GM12892 (cell line): ENCODE measurements around the gene ZC3H11A.

Experiments used
- DNase-seq: peaks from one replicate; pipeline ENCODE4 v3.0.0; 2011; ENCODE audit not compliant: insufficient read length
- FAIRE-seq: peaks from 2 replicates; lab custom pipeline; 2011; peaks lifted over from hg19 to GRCh38; lab: Jason Lieb, UNC
- POLR2A ChIP-seq: IDR thresholded peaks from 2 replicates; pipeline ENCODE4 v1.6.1; 2011; ENCODE audit warnings: low read depth, low read length, control low read depth
- POLR2AphosphoS5 ChIP-seq: IDR thresholded peaks from 2 replicates; pipeline ENCODE4 v1.6.1; 2011; ENCODE audit warnings: low read depth, low read length, control low read depth
- TAF1 ChIP-seq: IDR thresholded peaks from 2 replicates; pipeline ENCODE4 v1.6.1; 2011; ENCODE audit warnings: low read depth, mild to moderate bottlenecking, control low read depth, low read length, borderline replicate concordance

Gene ZC3H11A

DNA sequence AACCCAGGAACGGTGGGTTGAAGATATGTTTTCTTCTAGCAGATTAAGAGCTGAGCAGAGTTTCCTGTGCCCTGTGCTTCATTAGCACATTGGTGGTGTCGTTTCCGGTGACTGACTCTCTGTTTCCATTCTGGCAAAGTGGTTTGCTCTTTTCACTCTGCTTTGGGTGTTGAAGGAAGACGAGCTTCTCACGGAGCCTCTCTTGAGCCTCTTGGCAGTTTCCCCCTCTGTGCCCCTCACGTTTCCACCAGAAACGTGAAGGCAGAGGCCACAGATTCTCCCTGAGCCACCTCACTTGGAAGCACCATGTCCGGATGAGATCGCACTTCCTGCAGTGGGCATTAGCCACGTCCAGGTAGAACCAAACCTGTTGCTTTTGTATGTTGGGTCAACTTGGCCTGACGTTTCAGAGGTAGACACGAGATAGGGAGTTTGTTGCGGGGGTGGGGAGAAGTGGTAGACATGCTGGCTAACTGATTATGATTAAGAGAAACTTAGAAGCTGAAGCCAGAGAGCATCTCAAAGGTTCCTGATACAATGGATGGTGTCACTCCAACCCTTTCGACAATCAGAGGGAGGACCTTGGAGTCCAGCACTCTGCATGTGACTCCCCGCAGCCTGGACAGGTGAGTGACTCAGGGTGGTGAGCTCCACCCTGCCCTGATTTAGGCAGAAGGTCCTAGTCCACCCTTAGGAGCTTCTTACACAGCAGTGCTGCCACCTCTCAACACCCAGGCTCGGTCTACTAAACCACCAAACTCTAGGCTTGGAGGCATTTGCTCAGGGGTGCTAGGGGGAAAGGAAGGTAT lies 30.2 kb upstream of the ZC3H11A start, which contains the start of gene LAX1:
TSS of gene LAX1 (plus strand) at position 155 of the 809 bp plus-strand sequence. CDS start at position 538, 383 bp downstream.
- FAIRE-seq: peak; percentile 71

DNA sequence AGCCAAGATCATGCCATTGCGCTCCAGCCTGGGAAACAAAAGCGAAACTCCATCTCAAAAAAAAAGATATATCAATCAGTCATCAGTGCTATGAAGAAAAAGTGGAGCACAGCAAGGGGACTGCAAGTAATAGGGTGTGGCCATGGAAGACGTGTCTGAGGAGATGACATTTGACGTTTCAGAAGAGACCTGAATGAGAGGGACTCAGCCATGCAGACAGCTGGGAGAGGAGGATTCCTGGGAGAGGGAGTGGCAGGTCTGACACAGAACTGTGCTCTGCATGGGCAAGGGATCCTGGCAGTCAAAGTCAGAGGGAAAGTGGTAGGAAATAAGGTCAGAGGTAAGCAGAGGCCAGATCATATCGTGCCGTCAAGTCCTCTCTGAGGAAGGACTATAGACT lies 27.2 kb upstream of the ZC3H11A start:
- DNase-seq (no peak), FAIRE-seq (no peak)
- TF ChIP-seq TAF1: no peak
- TF ChIP-seq POLR2AphosphoS5: no peak
- TF ChIP-seq POLR2A: no peak

More for the DNA sequence above, 30.2 kb upstream of the ZC3H11A start, which contains the start of gene LAX1:
- TF ChIP-seq POLR2AphosphoS5: peak; percentile 94
- TF ChIP-seq TAF1: peak; percentile 93
- TF ChIP-seq POLR2A: peak; percentile 95
- peak; percentile 53 for DNase-seq

DNA sequence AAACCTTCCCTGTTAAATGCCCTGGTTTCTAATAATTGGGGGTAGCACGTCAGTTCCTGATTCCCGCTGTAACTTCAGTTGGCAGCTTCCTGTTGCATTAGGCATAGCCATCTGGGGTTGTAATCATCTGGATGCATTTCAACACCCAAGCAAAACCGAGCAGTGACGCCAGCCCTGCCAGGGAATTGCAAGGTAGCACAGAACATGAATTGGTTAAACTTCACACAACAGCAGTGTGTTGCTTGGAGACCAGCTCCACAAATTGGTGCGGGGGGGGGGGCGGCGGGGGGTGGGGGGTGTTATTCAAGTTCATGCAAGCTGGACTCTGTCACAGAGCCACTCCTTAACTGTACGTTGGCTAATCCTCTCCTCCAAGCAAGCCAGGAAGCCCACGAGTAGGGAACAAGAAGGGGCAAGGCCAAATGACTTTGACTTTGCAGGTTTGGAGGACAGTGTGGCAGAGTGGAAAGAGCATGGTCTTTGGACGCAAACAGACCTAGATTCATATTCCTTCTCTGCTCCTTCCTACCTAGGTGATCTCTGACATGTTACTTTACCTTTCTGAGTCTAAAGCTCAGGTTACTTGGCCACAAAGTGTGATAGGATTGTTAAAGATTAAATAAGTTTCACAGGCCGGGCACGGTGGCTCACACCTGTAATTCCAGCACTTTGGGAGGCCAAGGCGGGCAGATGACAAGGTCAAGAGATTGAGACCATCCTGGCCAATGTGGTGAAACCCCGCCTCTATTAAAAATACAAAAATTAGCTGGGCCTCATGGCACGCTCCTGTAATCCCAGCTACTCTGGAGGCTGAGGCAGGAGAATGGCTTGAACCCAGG lies 25.7 kb upstream of the ZC3H11A start:
- DNase-seq: no peak
- TF ChIP-seq POLR2AphosphoS5 (no peak), TAF1 (no peak), POLR2A (no peak)
- no peak for FAIRE-seq

DNA sequence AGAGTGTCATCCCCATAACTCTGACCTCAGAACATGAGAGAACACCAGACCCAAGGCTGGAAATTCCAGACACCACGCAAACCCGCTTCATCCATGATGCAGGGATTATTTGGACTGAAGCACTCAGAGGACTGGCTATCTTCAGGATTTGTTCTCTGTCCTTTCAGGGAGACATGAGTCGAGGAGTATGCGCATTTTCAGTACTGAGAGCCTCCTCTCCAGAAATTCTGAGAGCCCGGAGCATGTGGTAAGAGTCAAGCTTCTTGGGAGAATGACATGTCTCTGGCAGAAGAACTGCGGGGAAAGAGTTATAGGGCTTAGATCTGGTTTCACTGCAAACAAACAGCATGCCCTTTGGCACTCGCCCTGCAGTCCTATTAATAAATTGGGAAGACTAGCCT lies 23.5 kb upstream of the ZC3H11A start:
- no peak for FAIRE-seq
- TF ChIP-seq TAF1: no peak
- TF ChIP-seq POLR2AphosphoS5: no peak
- no peak for TF ChIP-seq POLR2A
- DNase-seq: no peak

DNA sequence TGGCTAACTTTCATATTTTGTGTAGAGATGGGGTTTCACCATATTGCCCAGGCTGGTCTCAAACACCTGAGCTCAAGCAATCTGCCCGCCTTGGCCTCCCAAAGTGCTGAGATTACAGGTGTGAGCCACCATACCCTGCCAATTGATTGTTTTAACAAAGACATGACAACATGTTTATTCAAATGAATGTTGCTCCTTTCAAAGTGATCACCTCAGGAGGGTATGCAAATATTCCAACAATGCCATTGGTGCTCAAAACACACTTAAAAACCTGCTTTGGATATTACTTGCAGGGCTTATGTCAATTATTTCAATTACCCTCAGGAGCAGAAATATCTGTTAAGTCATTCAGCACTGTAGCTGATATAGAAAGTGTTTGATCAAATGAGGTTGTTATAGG lies 22.6 kb upstream of the ZC3H11A start:
- DNase-seq (no peak), FAIRE-seq (no peak)
- TF ChIP-seq POLR2A (no peak), TAF1 (no peak), POLR2AphosphoS5 (no peak)

DNA sequence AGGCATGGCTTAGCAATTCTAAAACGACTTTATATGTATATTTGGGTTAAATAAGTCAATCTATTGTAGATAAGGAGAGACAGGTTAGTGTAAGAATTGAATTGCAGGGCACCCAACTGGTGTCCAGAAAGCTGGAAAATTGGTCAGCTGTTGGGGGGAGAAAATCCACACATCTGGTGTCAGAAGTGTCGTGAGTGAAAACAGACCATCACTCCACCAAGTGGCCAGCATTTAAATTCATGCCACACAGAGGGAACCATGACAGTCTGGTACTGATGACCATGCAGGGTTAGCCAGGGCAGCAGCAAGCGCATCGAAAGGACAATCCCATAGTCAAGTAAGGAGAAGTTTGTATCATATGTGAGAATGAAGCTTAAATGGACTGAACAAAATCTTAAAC lies 18.8 kb upstream of the ZC3H11A start:
- FAIRE-seq: no peak
- TF ChIP-seq TAF1: no peak
- no peak for DNase-seq

DNA sequence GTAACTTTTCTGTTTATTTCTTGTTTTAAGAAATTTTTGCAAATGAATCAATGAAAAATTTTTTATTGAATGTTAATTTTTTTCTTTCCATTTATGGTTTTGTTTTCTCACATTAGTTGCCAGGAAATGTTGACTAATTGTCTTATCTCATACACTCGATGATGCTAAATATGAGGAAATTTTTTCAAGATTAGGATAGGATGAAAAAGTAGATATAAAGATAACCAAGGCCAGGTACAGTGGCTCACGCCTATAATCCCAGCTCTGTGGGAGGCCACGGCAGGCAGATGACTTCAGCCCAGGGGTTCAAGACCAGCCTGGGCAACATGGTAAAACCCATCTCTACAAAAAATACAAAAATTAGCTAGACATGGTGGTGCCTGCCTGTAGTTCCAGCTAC lies 17.8 kb upstream of the ZC3H11A start:
- TF ChIP-seq POLR2AphosphoS5 (no peak), POLR2A (no peak), TAF1 (no peak)
- FAIRE-seq (no peak), DNase-seq (no peak)

DNA sequence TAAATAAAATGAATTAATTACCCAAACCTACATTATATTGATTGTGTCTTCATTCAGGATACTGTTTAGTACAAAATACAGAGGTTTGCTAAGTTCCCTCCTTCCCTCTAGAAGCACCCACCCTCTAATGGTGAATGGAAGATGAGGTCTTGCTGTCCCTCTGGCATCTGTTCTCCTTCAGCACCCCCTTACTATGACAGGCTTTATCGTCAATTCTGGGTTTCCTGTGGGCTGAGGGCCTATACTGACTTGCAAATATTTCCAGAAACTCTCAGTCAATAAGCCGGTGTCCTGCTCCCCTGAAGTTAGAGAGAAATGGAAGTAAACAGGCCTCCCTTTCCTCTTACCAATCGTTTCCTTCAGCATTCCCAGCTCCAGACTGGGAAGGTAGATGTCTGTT lies 17.3 kb upstream of the ZC3H11A start:
- FAIRE-seq (no peak), DNase-seq (no peak)
- TF ChIP-seq POLR2AphosphoS5 (no peak), TAF1 (no peak), POLR2A (no peak)

DNA sequence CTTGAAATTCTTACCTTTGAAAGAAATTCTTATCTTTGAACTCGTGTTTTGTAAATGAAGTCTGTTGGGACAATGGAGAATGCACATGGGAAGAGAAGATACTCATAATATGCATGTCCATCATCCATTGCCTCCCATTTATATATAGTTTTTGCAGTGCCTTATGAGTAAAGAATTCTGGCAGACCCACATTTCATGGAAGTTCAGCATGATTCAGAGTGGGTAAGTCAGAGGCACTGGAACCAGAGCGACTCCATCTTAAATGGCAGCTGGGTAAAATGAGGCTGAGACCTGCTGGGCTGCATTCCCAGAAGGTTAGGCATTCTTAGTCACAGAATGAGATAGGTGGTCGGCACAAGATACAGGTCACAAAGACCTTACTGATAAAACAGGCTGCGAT lies 16.6 kb upstream of the ZC3H11A start:
- DNase-seq (no peak), FAIRE-seq (no peak)
- TF ChIP-seq POLR2AphosphoS5 (no peak), POLR2A (no peak), TAF1 (no peak)

DNA sequence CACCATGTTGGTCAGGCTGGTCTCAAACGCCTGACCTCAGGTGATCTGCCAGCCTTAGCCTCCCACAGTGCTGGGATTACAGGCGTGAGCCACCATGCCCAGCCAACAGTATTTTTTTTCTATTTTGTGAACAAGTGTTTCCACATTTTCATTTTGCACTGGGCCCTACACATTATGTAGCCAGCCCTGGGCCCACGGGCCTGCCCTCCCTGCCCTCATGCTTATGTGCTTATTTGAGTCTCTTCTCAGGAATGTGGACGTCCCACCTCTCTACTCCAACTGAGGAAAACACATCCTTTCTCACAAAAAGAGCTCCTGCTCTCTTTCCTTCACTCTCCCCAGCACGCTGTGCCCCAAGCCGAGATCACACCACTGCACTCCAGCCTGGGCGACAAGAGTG lies 13.5 kb upstream of the ZC3H11A start:
- FAIRE-seq (no peak), DNase-seq (no peak)
- TF ChIP-seq TAF1 (no peak), POLR2A (no peak), POLR2AphosphoS5 (no peak)

DNA sequence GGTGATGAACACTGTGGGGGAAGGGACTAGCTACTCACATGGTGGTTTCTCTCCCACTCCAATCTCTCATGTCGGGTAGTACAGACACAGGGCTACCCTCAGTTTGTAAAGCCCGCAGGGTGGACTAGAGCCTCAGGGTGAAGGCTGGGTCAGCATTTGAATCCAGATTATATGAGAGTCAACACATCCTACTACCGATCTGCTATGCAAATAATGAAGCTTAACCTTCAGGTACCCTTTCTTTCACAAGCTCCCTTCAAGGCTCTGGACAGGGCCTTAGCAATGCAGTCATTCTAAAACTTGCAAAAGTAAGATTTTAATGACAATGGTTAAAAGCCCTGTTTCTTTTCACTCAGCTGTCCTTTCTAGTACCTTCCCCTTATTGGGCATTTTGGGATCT lies 5.5 kb upstream of the ZC3H11A start:
- FAIRE-seq: no peak
- TF ChIP-seq POLR2A (no peak), TAF1 (no peak), POLR2AphosphoS5 (no peak)
- DNase-seq: no peak

DNA sequence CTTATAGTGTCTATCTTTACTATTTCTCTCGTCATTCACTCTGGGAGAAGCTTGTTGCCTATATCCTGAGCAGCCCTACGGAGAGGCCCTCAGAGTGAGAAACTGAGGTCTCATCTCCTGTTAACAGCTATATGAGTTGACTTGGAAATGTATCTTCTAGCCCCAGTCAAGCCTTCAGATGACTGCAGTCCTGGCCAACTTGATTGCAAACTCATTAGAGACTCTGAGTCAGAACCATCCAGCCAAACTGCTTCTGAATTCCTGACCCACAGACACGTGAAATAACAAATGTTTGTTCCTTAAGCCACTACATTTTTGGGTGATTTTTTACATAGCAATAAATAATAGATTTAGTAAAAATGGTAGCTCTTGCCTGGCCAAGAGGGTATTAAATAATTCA lies 3.9 kb upstream of the ZC3H11A start:
- no peak for FAIRE-seq
- TF ChIP-seq POLR2AphosphoS5 (no peak), POLR2A (no peak), TAF1 (no peak)
- DNase-seq: no peak
